ENCODE data around the gene DHX29.
"Not testable (repeated sequence)": the region's sequence is repeated elsewhere in the genome, so short reads cannot be mapped to it uniquely, and the experiment has no call there.

The DHX29 gene

GRCh38 chr5:55318237-55318636 lies 10.7 kb upstream of the DHX29 start:
- DNase-seq (ENCODE audit: low spot score); FAIRE-seq: not testable (repeated sequence)

- no peak for FAIRE-seq
- DNase-seq (ENCODE audit: low spot score) = no peak
Measured at GRCh38 chr5:55316837-55317236, 9.3 kb upstream of the DHX29 start.

GRCh38 chr5:55316289-55316688 lies 8.8 kb upstream of the DHX29 start:
- FAIRE-seq (no peak), DNase-seq (ENCODE audit: low spot score) (no peak)

GRCh38 chr5:55313870-55314617 lies 6.5 kb upstream of the DHX29 start:
- DNase-seq (ENCODE audit: low spot score) = no peak
- no peak for FAIRE-seq

GRCh38 chr5:55308254-55308836 lies 851 bp upstream of the DHX29 start:
- DNase-seq (ENCODE audit: low spot score) = no peak
- no peak for FAIRE-seq

- DNase-seq (ENCODE audit: low spot score) = no peak
- no peak for FAIRE-seq
Measured at GRCh38 chr5:55306641-55307382, 682 bp downstream of the DHX29 start.

GRCh38 chr5:55305345-55305744 lies 2.1 kb downstream of the DHX29 start:
- no peak for FAIRE-seq
- DNase-seq (ENCODE audit: low spot score) = no peak

GRCh38 chr5:55304584-55304983 lies 2.9 kb downstream of the DHX29 start:
- no peak for DNase-seq (ENCODE audit: low spot score)
- FAIRE-seq = no peak

- no peak for FAIRE-seq
- DNase-seq (ENCODE audit: low spot score) = no peak
Measured at GRCh38 chr5:55303238-55303690, 4.2 kb downstream of the DHX29 start.

- DNase-seq (ENCODE audit: low spot score) (no peak), FAIRE-seq (no peak)
Measured at GRCh38 chr5:55300890-55301289, 6.6 kb downstream of the DHX29 start.

GRCh38 chr5:55294935-55295334 lies 12.6 kb downstream of the DHX29 start:
- DNase-seq (ENCODE audit: low spot score) (no peak), FAIRE-seq (no peak)

- FAIRE-seq = no peak
- no peak for DNase-seq (ENCODE audit: low spot score)
Measured at GRCh38 chr5:55290991-55291390, 16.5 kb downstream of the DHX29 start.

GRCh38 chr5:55289808-55290207 lies 17.7 kb downstream of the DHX29 start:
- DNase-seq (ENCODE audit: low spot score) (no peak), FAIRE-seq (no peak)

GRCh38 chr5:55286411-55286933 lies 21.0 kb downstream of the DHX29 start:
- no peak for DNase-seq (ENCODE audit: low spot score)
- no peak for FAIRE-seq

GRCh38 chr5:55278778-55279177 lies 28.7 kb downstream of the DHX29 start:
- no peak for FAIRE-seq
- DNase-seq (ENCODE audit: low spot score) = no peak

GRCh38 chr5:55276771-55277170 lies 30.7 kb downstream of the DHX29 start:
- no peak for DNase-seq (ENCODE audit: low spot score)
- no peak for FAIRE-seq

- DNase-seq (ENCODE audit: low spot score) (no peak), FAIRE-seq (no peak)
Measured at GRCh38 chr5:55258339-55258738, 49.2 kb downstream of the DHX29 start.

GRCh38 chr5:55254802-55255201 lies 52.7 kb downstream of the DHX29 start:
- FAIRE-seq = no peak
- no peak for DNase-seq (ENCODE audit: low spot score)

- DNase-seq (ENCODE audit: low spot score) (no peak), FAIRE-seq (no peak)
Measured at GRCh38 chr5:55250064-55250463, 57.4 kb downstream of the DHX29 start.

- no peak for DNase-seq (ENCODE audit: low spot score)
- FAIRE-seq = no peak
Measured at GRCh38 chr5:55241746-55242145, 65.7 kb downstream of the DHX29 start.

- DNase-seq (ENCODE audit: low spot score) = no peak
- no peak for FAIRE-seq
Measured at GRCh38 chr5:55236800-55237199, 70.7 kb downstream of the DHX29 start.

- DNase-seq (ENCODE audit: low spot score) = peak; percentile 34
- FAIRE-seq = no peak
Measured at GRCh38 chr5:55234121-55234700, 73.3 kb downstream of the DHX29 start.
